OCI-LY3 (cell line): ENCODE results near the gene PPFIA2.

Experiments used
- EZH2phosphoT487 ChIP-seq: fragments of 200-600 bp; shearing (Covaris generic); IDR thresholded peaks from 2 replicates; pipeline ENCODE4 v1.6.1; 2018; ENCODE audit warnings: antibody characterized with exemption, mixed run types, low read depth
- TF ChIP-seq, protein P1 (sequence below): fragments of 200-600, 300-600 bp; sonication (generic); IDR thresholded peaks from 2 replicates; pipeline ENCODE4 v1.5.1; 2014; ENCODE audit warnings: antibody characterized with exemption, low read length, low read depth

DNA sequence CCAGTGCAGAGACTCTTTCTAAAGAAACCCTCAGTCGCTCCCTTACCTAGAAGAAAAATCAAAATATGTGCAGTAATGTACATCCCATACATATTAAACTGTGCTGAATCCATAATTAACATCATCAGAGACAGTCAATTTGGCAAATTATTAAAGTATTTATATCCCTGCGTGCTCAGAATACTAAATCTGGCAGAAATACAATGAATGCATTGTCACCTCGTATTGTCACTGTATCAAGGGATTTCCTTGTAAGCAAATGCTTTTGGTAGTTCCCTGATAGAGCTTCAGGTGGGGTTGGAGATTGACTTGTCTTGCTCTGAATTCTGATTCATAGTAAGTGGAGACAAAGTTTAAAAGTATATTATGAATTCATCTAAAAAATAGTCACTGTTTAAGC is 319.1 kb downstream of the PPFIA2 start:
- TF ChIP-seq, protein P1, sequence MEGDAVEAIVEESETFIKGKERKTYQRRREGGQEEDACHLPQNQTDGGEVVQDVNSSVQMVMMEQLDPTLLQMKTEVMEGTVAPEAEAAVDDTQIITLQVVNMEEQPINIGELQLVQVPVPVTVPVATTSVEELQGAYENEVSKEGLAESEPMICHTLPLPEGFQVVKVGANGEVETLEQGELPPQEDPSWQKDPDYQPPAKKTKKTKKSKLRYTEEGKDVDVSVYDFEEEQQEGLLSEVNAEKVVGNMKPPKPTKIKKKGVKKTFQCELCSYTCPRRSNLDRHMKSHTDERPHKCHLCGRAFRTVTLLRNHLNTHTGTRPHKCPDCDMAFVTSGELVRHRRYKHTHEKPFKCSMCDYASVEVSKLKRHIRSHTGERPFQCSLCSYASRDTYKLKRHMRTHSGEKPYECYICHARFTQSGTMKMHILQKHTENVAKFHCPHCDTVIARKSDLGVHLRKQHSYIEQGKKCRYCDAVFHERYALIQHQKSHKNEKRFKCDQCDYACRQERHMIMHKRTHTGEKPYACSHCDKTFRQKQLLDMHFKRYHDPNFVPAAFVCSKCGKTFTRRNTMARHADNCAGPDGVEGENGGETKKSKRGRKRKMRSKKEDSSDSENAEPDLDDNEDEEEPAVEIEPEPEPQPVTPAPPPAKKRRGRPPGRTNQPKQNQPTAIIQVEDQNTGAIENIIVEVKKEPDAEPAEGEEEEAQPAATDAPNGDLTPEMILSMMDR: no peak
- no peak for TF ChIP-seq EZH2phosphoT487
